ENCODE data around the gene STX5. TPM values are rescaled to one million over a fixed set of nuclear protein-coding genes. Genes with fewer than 3 reads are reported as not detected.
"Not testable (repeated sequence)": the region's sequence is repeated elsewhere in the genome, so short reads cannot be mapped to it uniquely, and the experiment has no call there.

STX5 gene
- total and polyA plus RNA-seq, 12 donors, result 13.6 to 31.9 (median 19.0) TPM

DNA sequence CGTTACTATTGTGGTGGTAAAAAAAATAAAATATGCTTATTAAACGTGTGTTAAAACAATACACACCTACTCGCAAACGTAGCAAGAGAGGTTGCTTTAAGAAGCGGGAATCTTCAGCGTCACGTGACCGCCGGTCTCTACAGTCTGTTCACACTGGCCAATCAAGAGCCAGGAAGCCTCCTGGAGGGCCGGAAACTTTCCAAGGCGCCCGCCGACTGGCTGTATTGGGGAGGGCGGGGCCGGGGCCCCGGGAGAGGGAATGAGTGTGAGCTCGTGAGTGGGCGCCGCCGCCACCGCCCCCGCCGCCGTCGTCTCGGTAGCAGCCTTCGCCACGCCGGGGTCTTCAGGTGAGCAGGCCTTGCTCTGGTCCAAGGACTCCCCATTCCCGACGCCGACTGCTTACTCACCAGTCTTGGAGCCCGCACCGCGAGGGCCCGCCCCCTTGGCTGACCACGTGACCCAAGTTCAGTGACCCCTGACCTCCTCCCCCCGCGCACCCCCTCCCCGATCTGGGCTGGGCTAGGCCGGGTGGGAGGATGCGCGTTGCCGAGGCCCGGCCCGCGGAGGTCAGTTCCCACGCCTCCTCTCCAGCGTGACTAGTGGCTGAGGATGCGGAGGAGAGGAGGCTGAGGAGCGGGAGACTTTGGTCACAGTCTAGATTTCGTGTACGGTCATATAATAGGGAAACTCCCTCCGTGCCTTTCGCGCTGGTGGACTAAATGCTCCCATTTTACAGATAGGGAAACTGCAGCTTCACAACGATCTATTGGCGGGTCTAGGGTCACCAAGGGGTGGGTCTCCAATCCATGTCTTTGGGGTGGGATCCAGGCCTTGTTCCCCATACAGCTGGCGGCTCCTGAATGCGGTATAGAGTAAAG, 60.5 kb downstream of the STX5 start, which contains the start of gene TAF6L:
TSS of gene TAF6L (plus strand) at position 253 of the 878 bp plus-strand sequence. CDS start 4,388 bp downstream, outside the sequence.
- DNase-seq (peak; percentile 98 to 99), ATAC-seq (peak; percentile 97 to 99 (median 98))
- Histone ChIP-seq H3K4me1 (peaks cover 10 to 30% (median 21%) of the 10 kb centered on the region in 9 donors), H3K27me3 (no peaks in the 10 kb centered on the region), H3K4me3 (peak within 1 kb of the TSS; percentile 42 to 88 (median 72)), H3K36me3 (peaks cover 0 to 40% (median 18%) of the 10 kb centered on the region in 9 donors), H3K9me3 (no peaks in the 10 kb centered on the region), H3K27ac (peak within 1 kb of the TSS; percentile 64 to 97 (median 94))
- 3% methylated on average over 56 to 60 of the region's 60 CpGs for WGBS, 2 donors
- intact Hi-C loops (cut with DNase I), result loop anchor here in 2 of 10 donors (5.0 kb wide), 1 partner anchor 44 kb away; the partner anchor contains the start of genes HNRNPUL2 (in 2 of the 2) and TTC9C (in 2 of the 2)
- TF ChIP-seq, protein P1, sequence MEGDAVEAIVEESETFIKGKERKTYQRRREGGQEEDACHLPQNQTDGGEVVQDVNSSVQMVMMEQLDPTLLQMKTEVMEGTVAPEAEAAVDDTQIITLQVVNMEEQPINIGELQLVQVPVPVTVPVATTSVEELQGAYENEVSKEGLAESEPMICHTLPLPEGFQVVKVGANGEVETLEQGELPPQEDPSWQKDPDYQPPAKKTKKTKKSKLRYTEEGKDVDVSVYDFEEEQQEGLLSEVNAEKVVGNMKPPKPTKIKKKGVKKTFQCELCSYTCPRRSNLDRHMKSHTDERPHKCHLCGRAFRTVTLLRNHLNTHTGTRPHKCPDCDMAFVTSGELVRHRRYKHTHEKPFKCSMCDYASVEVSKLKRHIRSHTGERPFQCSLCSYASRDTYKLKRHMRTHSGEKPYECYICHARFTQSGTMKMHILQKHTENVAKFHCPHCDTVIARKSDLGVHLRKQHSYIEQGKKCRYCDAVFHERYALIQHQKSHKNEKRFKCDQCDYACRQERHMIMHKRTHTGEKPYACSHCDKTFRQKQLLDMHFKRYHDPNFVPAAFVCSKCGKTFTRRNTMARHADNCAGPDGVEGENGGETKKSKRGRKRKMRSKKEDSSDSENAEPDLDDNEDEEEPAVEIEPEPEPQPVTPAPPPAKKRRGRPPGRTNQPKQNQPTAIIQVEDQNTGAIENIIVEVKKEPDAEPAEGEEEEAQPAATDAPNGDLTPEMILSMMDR (IDR thresholded peaks at IDR 0.05), result no peak

DNA sequence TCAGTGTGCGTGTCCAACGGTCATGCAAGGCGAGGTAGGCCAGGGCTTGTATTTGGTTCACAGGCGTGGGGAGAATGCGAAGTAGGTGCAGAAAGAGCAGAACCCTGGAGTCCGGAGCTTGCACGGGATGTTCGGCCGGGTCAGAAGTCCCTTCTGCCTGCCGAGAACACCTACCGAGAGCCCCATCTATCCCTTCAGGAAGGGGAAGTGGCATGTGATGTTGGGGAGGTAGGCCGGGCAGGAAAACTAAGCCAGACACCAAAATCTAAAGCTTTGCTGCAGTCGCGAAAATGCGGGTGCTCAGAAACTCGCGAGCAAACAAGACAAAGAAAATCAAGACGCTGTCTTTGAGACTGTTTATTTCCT, 61.1 kb downstream of the STX5 start:
- Histone ChIP-seq H3K4me3 (peak overlapping the region; percentile 42 to 88 (median 72)), H3K4me1 (peaks cover 10 to 30% (median 21%) of the 10 kb centered on the region in 9 donors), H3K9me3 (no peaks in the 10 kb centered on the region), H3K27me3 (no peaks in the 10 kb centered on the region), H3K36me3 (peaks cover 0 to 40% (median 18%) of the 10 kb centered on the region in 9 donors), H3K27ac (peak overlapping the region; percentile 64 to 97 (median 94))
- intact Hi-C loops (cut with DNase I), result loop anchor here in 2 of 10 donors (5.0 kb wide), 1 partner anchor 43 kb away; the partner anchor contains the start of genes HNRNPUL2 (in 2 of the 2) and TTC9C (in 2 of the 2)
- no peak for DNase-seq
- 0 to 1% methylated on average over 18 of the region's 18 CpGs for WGBS, 2 donors
- peak in 7 of 8 donors; percentile 4 to 23 (median 14) for ATAC-seq
- TF ChIP-seq, protein P1 (IDR thresholded peaks at IDR 0.05), result no peak

DNA sequence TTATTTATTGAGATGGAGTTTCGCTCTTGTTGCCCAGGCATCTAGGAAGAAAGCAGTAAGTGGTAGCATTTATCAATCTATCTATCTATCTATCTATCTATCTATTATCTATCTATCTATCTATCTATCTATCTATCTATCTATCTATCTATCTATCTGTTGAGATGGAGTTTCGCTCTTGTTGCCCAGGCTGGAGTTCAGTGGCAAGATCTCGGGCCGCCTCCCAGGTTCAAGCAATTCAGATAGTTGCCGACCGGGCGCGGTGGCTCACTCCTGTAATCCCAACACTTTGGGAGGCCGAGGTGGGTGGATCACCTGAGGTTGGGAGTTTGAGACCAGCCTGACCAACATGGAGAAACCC, 71.0 kb downstream of the STX5 start:
- Histone ChIP-seq H3K4me1 (peaks cover 6 to 22% (median 16%) of the 10 kb centered on the region in 9 donors), H3K4me3 (peak overlapping the region in 9 of 10 donors; percentile 60 to 94 (median 86)), H3K36me3 (peaks cover 0 to 31% (median 6%) of the 10 kb centered on the region in 9 donors), H3K27ac (peak overlapping the region; percentile 31 to 94 (median 82))
- DNase-seq; intact Hi-C loops (cut with DNase I); H3K27me3 ChIP-seq; H3K9me3 ChIP-seq: not testable (repeated sequence)
- WGBS, 2 donors, result 37 to 38% methylated on average over 9 of the region's 9 CpGs
- peak in 1 of 8 donors; percentile 4 for ATAC-seq

DNA sequence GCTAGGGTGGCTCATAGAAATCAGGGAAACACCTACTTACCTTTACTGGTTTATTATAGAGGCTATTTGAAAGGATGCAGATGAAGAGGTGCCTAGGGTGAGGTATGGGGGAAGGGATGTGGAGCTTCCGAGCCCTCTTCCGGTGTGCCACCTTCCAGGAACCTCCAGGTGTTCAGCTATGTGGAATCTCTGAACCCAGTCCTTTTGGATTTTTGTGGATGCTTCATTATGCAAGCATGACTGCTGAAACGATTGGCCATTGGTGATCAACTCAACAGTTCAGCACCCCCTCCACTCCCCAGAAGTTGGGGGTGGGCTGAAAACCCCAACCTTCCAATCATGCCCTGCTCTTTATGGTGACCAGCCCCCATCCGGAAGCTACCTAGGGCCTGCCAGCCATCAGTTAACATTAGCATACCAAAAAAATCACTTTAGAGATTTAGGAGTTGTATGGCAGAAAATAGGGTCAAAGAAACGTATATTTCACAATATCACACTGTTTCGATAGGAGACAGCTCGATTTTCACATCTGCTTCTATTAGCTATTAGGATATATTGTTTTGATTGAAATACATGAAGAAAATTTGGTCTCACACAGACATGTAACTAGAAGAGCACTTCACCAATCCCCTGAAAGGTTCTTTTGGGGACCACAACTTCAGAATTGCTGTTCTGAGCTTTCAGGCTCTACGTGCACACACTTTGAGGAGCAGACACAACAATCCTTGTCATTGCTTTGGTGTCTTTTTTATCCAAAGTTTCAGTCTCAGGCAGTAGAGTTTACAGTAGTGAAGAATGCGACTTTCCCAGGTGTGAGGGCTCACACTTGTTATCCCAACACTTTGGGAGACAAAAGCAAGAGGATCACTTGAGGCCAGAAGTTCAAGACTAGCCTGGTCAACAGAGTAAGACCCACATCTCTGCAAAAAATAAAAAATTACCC, 73.7 kb downstream of the STX5 start:
- Histone ChIP-seq H3K27me3 (no peaks in the 10 kb centered on the region), H3K9me3 (no peaks in the 10 kb centered on the region), H3K36me3 (peaks cover 0 to 7% (median 1%) of the 10 kb centered on the region in 9 donors), H3K4me1 (peaks cover 10 to 29% (median 24%) of the 10 kb centered on the region in 9 donors), H3K27ac (no peak overlapping the region), H3K4me3 (no peak overlapping the region)
- TF ChIP-seq, protein P1 (IDR thresholded peaks at IDR 0.05), result no peak
- no peak for ATAC-seq
- intact Hi-C loops (cut with DNase I), result no loop called here
- 48 to 55% methylated on average over 9 of the region's 9 CpGs for WGBS, 2 donors
- no peak for DNase-seq

Small RNAs within 50 kb of the gene (microRNA-seq; reads per million reads assigned to microRNA genes)
- gene MIR6514 (2.6 to 3.6 reads per million in 2 donors), gene MIR6748 (0 reads per million in 2 donors)

Other genes starting within 250 kb of the STX5 start
- gene TUT1, start 240.5 kb downstream of the STX5 start, total RNA-seq, result 10 to 100 TPM in 8 of 10 donors, 1 to 10 TPM in 2; 8.2 to 17.9 (median 12.3) TPM
- gene TUT1, start 240.5 kb downstream of the STX5 start, polyA plus RNA-seq, result 10 to 100 TPM in 1 of 2 donors, 1 to 10 TPM in 1; 9.3 to 19.2 TPM
- gene MTA2, start 230.2 kb downstream of the STX5 start, total RNA-seq, result 10 to 100 TPM; 25.0 to 45.3 (median 29.8) TPM
- 10 to 100 TPM; 22.1 to 35.3 TPM for gene MTA2, start 230.2 kb downstream of the STX5 start, polyA plus RNA-seq
- 10 to 100 TPM in 8 of 10 donors, 1 to 10 TPM in 2; 7.7 to 27.2 (median 15.2) TPM for gene EML3, start 219.3 kb downstream of the STX5 start, total RNA-seq
- 10 to 100 TPM; 18.9 to 50.4 TPM for gene EML3, start 219.3 kb downstream of the STX5 start, polyA plus RNA-seq
- 1 to 10 TPM in 8 of 10 donors, under 1 TPM in 2; 0.81 to 4.4 (median 1.8) TPM for gene ROM1, start 218.8 kb downstream of the STX5 start, total RNA-seq
- 1 to 10 TPM; 5.3 to 6.6 TPM for gene ROM1, start 218.8 kb downstream of the STX5 start, polyA plus RNA-seq
- 10 to 100 TPM in 7 of 10 donors, 1 to 10 TPM in 3; 6.8 to 20.7 (median 10.6) TPM for gene B3GAT3, start 210.1 kb downstream of the STX5 start, total RNA-seq
- 10 to 100 TPM; 29.5 to 41.2 TPM for gene B3GAT3, start 210.1 kb downstream of the STX5 start, polyA plus RNA-seq
- gene GANAB, start 185.4 kb downstream of the STX5 start, total RNA-seq, result 100 to 1,000 TPM in 3 of 10 donors, 10 to 100 TPM in 7; 84.0 to 148 (median 96.7) TPM
- gene GANAB, start 185.4 kb downstream of the STX5 start, polyA plus RNA-seq, result 10 to 100 TPM; 53.2 to 87.2 TPM
- 10 to 100 TPM in 8 of 10 donors, 1 to 10 TPM in 2; 9.7 to 15.0 (median 10.9) TPM for gene INTS5, start 178.7 kb downstream of the STX5 start, total RNA-seq
- gene INTS5, start 178.7 kb downstream of the STX5 start, polyA plus RNA-seq, result 1 to 10 TPM; 2.8 to 8.3 TPM
- 10 to 100 TPM; 25.8 to 41.5 (median 30.0) TPM for gene C11orf98, start 166.8 kb downstream of the STX5 start, total RNA-seq
- gene C11orf98, start 166.8 kb downstream of the STX5 start, polyA plus RNA-seq, result 100 to 1,000 TPM in 1 of 2 donors, 10 to 100 TPM in 1; 75.9 to 210 TPM
- 1 to 10 TPM; 2.4 to 7.7 (median 4.2) TPM for gene CSKMT, start 166.7 kb downstream of the STX5 start, total RNA-seq
- gene CSKMT, start 166.7 kb downstream of the STX5 start, polyA plus RNA-seq, result 10 to 100 TPM in 1 of 2 donors, 1 to 10 TPM in 1; 8.8 to 15.7 TPM
- 1 to 10 TPM; 3.9 to 9.5 (median 5.5) TPM for gene UQCC3, start 160.4 kb downstream of the STX5 start, total RNA-seq
- gene UQCC3, start 160.4 kb downstream of the STX5 start, polyA plus RNA-seq, result 10 to 100 TPM; 18.0 to 23.0 TPM
- 1 to 10 TPM; 1.6 to 4.9 (median 3.0) TPM for gene LBHD1, start 159.8 kb downstream of the STX5 start, total RNA-seq
- 1 to 10 TPM; 1.6 to 6.4 TPM for gene LBHD1, start 159.8 kb downstream of the STX5 start, polyA plus RNA-seq
- gene UBXN1, start 153.0 kb downstream of the STX5 start, total RNA-seq, result 100 to 1,000 TPM in 1 of 10 donors, 10 to 100 TPM in 9; 57.8 to 100 (median 81.2) TPM
- gene UBXN1, start 153.0 kb downstream of the STX5 start, polyA plus RNA-seq, result 100 to 1,000 TPM in 1 of 2 donors, 10 to 100 TPM in 1; 83.1 to 175 TPM
- gene LRRN4CL, start 142.5 kb downstream of the STX5 start, total RNA-seq, result 1 to 10 TPM; 2.0 to 9.5 (median 2.6) TPM
- 1 to 10 TPM; 1.9 to 2.8 TPM for gene LRRN4CL, start 142.5 kb downstream of the STX5 start, polyA plus RNA-seq
- 10 to 100 TPM in 9 of 10 donors, 1 to 10 TPM in 1; 8.5 to 26.8 (median 15.7) TPM for gene BSCL2, start 124.6 kb downstream of the STX5 start, total RNA-seq
- gene BSCL2, start 124.6 kb downstream of the STX5 start, polyA plus RNA-seq, result 10 to 100 TPM; 31.4 to 83.0 TPM
- gene GNG3, start 124.4 kb downstream of the STX5 start, total RNA-seq, result under 1 TPM in 4 of 10 donors, not detected in 6; 0.26 to 0.34 (median 0.31) TPM
- gene GNG3, start 124.4 kb downstream of the STX5 start, polyA plus RNA-seq, result under 1 TPM in 1 of 2 donors, not detected in 1; 0.16 TPM
- 10 to 100 TPM; 26.9 to 40.9 (median 33.4) TPM for gene HNRNPUL2, start 104.6 kb downstream of the STX5 start, total RNA-seq
- 10 to 100 TPM; 21.4 to 35.3 TPM for gene HNRNPUL2, start 104.6 kb downstream of the STX5 start, polyA plus RNA-seq
- 10 to 100 TPM in 9 of 10 donors, 1 to 10 TPM in 1; 9.4 to 16.2 (median 12.9) TPM for gene TTC9C, start 103.6 kb downstream of the STX5 start, total RNA-seq
- 10 to 100 TPM; 20.3 to 20.8 TPM for gene TTC9C, start 103.6 kb downstream of the STX5 start, polyA plus RNA-seq
- gene ZBTB3, start 77.9 kb downstream of the STX5 start, total RNA-seq, result 10 to 100 TPM in 4 of 10 donors, 1 to 10 TPM in 6; 7.5 to 14.9 (median 9.6) TPM
- gene ZBTB3, start 77.9 kb downstream of the STX5 start, polyA plus RNA-seq, result 1 to 10 TPM; 2.2 to 8.6 TPM
- gene POLR2G, start 70.5 kb downstream of the STX5 start, total RNA-seq, result 10 to 100 TPM; 30.9 to 57.0 (median 42.9) TPM
- 100 to 1,000 TPM in 1 of 2 donors, 10 to 100 TPM in 1; 42.1 to 134 TPM for gene POLR2G, start 70.5 kb downstream of the STX5 start, polyA plus RNA-seq
- 10 to 100 TPM in 3 of 10 donors, 1 to 10 TPM in 7; 7.7 to 14.7 (median 9.0) TPM for gene TAF6L, start 60.7 kb downstream of the STX5 start, total RNA-seq
- 10 to 100 TPM; 12.7 to 18.9 TPM for gene TAF6L, start 60.7 kb downstream of the STX5 start, polyA plus RNA-seq
- gene TMEM179B, start 44.6 kb downstream of the STX5 start, total RNA-seq, result 10 to 100 TPM in 8 of 10 donors, 1 to 10 TPM in 2; 9.4 to 27.2 (median 17.4) TPM
- 10 to 100 TPM; 24.8 to 54.4 TPM for gene TMEM179B, start 44.6 kb downstream of the STX5 start, polyA plus RNA-seq
- gene TMEM223, start 40.0 kb downstream of the STX5 start, total RNA-seq, result 10 to 100 TPM; 21.9 to 28.6 (median 23.5) TPM
- 10 to 100 TPM; 30.9 to 75.3 TPM for gene TMEM223, start 40.0 kb downstream of the STX5 start, polyA plus RNA-seq
- 10 to 100 TPM; 28.3 to 58.7 (median 36.7) TPM for gene NXF1, start 26.6 kb downstream of the STX5 start, total RNA-seq
- 10 to 100 TPM; 66.6 to 96.7 TPM for gene NXF1, start 26.6 kb downstream of the STX5 start, polyA plus RNA-seq
- gene TEX54, start 790 bp upstream of the STX5 start, total RNA-seq, result not detected
- gene TEX54, start 790 bp upstream of the STX5 start, polyA plus RNA-seq, result not detected
- 10 to 100 TPM; 17.7 to 31.2 (median 22.9) TPM for gene WDR74, start 7.5 kb upstream of the STX5 start, total RNA-seq
- 10 to 100 TPM; 48.3 to 62.4 TPM for gene WDR74, start 7.5 kb upstream of the STX5 start, polyA plus RNA-seq
- 10 to 100 TPM; 32.0 to 78.4 (median 42.6) TPM for gene SLC3A2, start 48.8 kb upstream of the STX5 start, total RNA-seq
- 100 to 1,000 TPM in 1 of 2 donors, 10 to 100 TPM in 1; 36.2 to 110 TPM for gene SLC3A2, start 48.8 kb upstream of the STX5 start, polyA plus RNA-seq
- not detected for gene CHRM1, start 89.3 kb upstream of the STX5 start, total RNA-seq
- gene CHRM1, start 89.3 kb upstream of the STX5 start, polyA plus RNA-seq, result not detected
- gene SLC22A6, start 152.9 kb upstream of the STX5 start, total RNA-seq, result not detected
- gene SLC22A6, start 152.9 kb upstream of the STX5 start, polyA plus RNA-seq, result not detected
- not detected for gene SLC22A8, start 183.8 kb upstream of the STX5 start, total RNA-seq
- gene SLC22A8, start 183.8 kb upstream of the STX5 start, polyA plus RNA-seq, result not detected

Measured in heart right ventricle (tissue), 16 donors.